PC-9 (cell line): Measurements from ENCODE around the gene DUSP6.

Experiments
- CTCF ChIP-seq: fragments of 200-600 bp; sonication (generic); conservative IDR thresholded peaks from 2 replicates; pipeline ENCODE4 v1.6.1; 2017; ENCODE audit warnings: mixed run types, antibody characterized with exemption, mild to moderate bottlenecking, moderate library complexity
- EZH2 ChIP-seq: fragments of 200-600 bp; sonication (generic); IDR thresholded peaks from 2 replicates; pipeline ENCODE4 v1.8.0; 2017; ENCODE audit warnings: antibody characterized with exemption, low read depth

DNA sequence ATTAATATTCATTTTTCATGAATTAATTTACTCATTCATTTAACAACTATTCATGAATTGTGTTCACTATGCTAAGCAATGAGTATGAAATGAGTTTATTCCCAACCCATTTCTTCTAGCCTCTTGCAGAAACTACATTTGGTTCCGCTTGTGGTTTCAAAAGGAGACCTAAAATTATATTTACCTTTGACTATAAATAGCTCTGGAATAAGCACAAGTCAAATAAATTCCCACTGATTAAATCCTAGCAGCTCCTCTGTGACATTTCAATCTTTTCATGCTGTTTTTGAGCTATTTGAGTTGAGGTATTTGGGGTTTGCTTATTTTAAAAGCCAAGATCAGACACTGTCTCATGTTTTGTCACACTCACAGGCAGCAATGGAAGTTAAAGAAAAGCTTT is 46.9 kb downstream of the DUSP6 start:
- TF ChIP-seq CTCF: no peak
- TF ChIP-seq EZH2: no peak
